GM21825 (cell line): Measurements from ENCODE around the gene NECAB2.

Experiments
- ATAC-seq: cut with Tn5 transposase; IDR thresholded peaks from one replicate; pipeline ENCODE4 v1.9.1; 2021; ENCODE audit warnings: mild to moderate bottlenecking, moderate library complexity; ENCODE audit not compliant: unreplicated experiment

The NECAB2 gene

DNA sequence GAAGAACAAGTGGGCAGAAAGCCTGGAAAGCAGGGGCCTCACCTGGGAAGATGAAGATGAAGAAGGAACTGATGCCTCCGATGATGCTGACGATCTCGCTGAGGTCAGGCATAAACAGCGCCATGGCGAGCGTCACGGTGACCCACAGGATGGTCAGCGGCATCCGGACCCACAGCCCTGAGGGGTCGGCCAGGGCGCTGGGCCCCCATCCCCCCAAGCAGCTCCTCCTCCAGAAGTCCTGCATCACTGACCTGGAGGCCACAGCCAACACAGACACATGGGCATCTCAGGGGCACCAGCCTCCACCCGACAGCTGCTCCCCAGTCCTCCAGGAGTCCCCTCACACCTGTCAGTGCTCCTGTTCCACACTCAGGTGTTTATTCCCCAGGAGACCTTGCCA lies 48.4 kb downstream of the NECAB2 start:
- ATAC-seq, result no peak

DNA sequence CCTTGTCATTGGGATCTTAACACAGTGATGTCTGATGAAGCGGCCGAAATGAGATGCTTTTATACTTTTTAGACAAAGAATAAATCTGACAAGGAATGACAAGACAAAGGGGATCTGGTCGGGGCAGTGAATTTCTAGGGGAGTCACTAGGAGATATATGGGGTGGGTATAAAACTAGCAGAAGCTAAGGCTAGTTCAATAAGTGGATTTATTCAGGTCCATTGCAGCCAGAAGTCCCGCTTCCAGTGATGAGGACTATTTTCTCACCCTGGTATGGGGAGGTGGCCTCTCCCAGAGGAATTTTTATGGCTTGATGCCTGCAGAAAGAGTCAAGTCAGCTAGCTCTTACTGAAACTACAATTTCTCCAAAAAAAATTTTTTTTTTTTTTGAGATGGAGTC lies 50.7 kb downstream of the NECAB2 start:
- no peak for ATAC-seq

DNA sequence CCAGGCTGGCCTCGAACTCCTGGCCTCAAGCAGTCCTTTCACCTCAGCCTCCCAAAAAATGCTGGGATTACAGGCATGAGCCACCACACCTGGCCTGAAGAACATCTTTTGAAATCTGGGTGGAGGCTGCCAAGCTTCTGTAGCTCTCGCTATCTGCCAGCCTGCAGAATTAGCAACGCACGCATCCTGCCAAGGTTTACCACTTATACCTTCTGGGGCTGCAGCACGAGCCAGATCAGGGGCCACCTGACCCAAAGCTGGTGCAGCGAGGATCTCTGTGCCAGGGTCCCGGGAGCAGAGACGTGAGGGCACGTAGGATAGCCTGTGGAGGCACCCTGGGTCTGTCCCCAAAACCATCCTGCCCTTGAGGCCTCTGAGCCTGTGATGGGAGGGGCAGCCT lies 52.3 kb downstream of the NECAB2 start:
- no peak for ATAC-seq

DNA sequence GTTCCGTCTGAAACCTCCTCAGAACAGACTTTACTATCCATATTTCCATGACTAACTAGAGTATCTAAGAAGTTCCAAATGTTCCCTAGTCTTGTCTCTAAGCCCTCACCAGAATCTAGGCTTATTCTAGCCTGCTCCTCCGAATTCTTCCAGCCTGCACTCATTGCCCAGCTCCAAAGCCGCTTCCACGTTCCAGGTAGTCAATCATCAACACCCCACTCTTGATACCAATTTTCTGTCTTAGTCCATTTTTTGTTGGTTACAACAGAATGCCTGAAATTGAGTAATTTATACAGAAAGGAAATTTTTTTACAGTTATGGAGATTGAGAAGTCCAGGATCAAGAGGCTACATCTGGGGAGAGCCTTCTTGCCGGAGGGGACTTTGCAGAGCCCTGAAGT lies 53.4 kb downstream of the NECAB2 start:
- ATAC-seq, result no peak

DNA sequence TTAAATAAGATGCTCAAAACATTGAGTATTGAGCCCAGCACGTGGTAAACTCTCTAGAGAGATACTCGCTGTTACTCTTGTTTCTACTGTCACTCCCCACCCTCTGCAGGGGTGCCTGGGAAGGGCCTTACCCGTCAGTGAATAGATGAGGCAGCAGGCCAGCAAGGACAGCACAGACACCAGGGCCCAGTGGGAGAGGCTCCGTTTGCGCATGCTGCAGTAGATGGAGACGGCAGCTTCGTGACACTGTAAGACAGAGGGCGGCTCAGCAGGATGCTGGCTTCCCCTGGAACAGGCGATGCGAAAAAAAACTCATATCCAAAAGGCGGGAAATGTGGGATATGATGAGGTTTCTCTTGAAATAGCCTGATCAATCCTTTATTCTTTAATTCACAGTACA lies 54.6 kb downstream of the NECAB2 start:
- no peak for ATAC-seq

DNA sequence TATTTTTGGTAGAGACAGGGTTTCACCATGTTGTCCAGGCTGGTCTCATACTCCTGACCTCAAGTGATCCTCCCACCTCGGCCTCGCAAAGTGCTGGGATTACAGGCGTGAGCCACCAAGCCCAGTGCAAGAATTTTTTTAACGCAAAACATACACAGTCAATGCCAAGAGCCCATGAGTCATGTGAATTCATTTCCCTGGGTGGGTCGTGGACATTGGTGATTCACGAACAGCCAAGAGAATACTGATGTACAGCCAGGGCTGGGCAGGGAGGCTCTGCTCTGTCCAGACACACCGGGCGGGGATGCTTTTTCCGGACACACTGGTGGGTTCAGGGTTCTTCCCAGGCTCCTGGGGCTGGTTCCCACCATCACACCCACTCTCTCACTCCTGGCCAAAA lies 56.8 kb downstream of the NECAB2 start:
- no peak for ATAC-seq

DNA sequence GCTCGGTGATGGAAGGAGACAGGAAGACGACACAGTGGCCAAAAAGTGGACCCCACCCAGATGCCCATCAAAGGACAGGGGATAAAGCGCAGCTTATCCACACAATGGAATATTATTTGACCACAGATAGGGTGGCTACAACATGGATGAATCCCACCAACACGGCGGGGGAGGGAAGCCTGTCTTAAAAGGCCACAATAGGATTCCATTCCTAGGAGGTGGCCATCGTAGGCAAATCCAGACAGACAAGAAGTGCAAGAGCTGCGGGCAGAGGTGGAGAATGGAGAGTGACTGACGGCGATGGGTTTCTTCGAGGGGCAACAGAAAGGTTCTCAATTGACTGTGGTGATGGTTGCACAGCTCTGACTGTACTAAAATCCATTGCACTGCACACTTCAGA lies 58.6 kb downstream of the NECAB2 start:
- no peak for ATAC-seq

DNA sequence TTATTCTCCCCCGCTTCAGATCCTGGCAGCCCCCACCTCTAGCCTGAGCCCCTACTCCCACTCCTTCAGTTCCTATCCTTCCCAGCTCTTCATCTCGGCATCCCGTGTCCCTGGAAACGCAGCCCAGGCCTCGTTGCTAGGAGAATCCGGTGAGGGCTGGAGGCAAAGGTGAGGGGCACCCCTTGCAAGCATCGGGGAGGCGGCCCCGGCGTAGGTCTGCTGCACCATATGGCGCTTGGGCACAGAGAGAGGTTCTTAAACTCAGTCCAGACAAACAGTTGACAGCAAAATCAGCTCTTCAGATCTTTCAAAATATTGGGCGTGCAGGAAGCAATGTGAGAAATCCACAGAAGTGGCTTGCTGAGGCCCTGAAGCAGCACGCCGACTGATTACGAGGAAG lies 59.6 kb downstream of the NECAB2 start:
- ATAC-seq, result no peak

DNA sequence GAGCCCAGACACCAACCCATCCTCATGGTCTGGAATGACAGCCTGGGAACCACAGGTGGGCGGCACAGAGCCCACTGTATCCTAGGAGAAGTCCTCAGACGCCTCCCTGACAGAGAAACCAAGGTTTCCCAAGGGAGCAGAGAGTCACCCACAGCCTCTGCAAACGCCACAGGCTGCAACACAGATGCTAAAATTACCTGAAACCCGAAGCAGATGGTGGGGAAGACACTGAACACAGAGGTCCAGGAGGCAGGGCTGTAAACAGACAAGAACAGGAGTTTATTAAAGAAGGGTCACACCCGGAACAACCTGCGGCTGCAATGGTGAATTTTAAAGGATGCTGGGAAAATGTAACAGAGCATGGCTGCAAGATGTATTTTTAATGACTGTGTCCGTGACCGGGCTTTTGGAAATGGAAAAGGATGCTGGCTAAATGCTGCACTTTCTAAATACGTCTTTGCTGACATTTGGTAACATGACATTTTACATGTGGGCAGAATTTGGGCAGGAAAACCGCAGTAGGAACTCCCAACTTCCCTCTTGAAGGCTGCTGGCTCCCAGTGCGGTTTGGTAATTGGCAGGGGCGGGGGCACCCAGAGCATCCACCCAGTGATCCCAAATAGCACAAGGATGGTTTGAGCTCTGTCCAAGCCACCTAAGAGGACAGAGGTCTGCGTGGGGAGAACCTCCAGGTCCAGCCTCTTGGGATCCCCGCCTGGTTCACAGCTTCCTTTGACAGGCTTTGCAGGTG lies 61.4 kb downstream of the NECAB2 start:
- ATAC-seq, result no peak

DNA sequence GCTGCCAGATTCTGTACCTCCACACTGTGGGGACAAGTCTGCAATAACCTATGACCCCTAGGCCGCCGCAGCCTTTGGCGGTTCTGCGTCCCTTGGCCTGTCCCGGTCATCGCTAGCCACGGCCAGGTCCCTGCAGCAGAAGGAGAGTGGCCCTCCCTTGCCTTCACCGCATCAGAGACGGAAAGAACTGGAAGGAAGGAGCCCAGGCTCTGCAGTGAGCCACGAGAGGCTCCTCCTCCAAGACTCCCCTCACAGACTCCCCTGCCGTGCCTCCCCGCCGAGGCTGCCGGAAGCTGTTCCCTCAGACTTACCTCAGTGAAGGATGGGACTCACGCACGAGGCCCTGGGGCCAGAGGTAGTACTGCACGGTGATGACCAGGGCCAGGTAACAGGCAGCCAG lies 63.5 kb downstream of the NECAB2 start:
- no peak for ATAC-seq

DNA sequence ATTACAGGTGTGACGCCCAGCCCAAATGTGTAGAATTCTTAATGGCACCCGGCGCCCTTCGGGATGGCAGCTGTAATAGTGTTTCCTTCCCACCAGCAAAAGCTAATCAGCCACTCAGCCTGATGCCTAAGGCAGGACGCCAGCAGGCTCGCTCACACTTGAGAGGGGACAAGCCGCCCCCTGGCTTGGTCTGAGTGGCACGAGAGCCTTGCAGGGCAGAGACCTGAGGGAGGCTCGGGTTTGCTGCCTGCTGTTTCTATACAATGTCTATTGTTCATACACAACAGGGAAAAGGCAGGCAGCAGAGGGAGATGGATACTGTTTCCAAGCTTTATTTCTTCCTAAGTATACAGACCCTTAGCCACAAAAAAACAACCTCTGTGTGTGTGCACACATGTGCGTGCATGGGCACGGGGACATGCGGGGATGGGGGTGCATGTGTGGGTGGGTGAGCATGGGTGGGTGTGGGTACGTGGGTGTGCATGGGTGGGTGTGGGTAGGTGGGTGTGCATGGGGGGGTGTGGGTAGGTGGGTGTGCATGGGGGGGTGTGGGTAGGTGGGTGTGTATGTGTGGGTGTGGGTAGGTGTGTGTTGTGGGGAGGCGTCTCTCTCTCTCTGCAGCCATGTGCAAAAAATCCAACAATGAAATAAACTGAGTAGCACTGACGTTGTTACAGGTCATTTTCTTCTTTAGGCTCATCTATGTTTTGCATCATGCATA lies 64.6 kb downstream of the NECAB2 start:
- ATAC-seq, result no peak

DNA sequence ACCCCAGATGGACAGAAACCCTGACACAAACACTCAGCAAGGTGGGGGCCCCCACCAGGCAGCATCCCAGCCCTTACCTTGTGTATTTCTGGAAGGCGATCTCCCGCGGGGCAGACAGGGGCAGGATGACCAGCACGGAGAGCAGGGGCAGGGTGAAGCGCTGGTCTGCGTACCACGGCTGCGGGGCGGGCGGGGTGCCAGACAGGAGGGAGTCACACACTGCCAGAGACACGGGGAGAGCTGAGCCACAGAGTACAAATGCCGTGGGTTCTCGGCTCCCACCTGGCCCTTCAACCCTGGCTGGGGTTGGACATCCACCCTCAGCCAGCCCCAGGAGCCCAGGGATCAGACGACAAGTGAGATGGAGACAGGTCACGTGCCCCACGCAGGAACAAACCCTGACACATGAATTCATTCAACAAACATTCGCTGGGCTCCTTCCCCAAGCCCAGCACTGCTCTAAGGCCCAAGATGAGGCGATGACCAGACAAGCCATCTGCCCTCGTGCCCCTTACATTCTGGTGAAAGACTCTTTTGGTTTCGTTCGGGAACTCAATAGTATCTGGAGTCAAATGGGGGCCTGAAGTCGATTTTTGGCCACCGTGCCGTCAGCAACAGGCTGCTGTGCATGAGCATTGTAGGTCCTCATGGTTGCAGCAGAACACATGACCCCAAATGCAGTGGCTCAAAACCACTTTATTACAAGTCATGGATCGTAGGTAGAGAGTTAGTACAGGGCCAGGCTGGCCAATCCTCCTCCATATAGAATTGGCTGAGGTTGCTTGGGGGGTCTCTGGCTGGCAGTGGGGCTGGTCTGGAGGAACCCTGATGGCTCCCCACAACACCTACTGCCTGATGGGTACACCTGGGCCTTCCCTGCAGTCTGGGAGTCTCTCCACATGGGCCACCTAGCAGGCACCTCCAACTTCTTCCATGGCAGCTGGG lies 65.5 kb downstream of the NECAB2 start:
- ATAC-seq, result no peak

DNA sequence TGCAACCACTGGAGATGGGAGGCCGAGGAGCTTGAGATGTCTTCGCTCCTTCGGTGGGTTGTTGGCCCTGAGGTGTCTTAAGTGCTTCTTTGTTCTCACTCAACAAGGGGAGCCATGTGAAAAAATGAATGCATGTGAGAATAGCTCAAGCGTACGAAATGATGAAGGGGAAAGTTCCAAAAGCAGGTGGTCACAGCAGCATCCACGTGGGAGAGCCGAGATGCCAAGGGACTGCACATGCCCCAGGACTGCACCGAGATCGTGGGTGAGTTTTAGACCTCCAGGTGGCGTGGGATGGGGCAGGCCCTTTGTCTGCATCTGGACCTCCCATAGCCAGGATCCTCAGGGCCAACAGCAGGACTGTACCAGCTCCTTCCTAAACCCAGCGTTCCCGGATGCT lies 66.5 kb downstream of the NECAB2 start:
- ATAC-seq, result no peak

DNA sequence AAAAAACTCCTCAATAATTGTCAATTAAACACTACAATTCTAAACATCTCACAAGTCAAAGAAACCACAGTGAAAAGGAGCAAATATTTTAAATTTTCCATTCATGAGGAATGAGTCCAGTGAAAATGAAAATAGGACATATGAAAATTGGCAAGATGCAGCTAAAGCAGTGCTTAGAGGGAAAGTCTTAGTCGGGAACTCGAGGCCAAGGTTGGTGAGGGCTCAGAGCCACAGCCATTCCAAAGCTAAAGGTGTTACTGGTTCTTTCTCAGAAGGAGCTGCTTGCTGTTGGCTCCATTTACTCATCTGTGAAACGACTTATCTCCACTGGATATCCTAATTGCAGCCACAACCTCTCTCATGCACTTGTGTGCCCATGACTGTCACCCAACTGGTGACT lies 68.1 kb downstream of the NECAB2 start:
- no peak for ATAC-seq

DNA sequence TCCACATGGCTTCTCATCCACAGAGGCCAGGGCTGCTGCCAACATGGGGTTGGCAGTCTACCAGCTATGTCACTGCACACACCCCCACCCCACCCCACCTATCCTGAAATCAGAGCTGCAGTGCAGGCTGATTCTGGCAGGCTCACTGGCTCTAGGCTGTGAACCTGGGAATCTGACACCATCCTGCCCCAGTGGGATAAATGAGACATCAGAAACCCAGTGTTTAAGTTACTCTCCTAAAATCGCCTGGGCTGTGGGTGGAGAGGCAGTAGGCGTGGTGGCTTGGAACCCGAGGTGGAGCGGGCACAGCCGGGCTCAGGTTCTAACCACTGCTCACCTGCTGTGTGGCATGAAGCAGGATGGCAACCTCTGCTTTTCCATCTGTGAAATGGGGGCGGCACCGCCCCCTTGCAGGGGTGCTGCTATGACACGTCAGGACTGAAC lies 69.0 kb downstream of the NECAB2 start:
- no peak for ATAC-seq

DNA sequence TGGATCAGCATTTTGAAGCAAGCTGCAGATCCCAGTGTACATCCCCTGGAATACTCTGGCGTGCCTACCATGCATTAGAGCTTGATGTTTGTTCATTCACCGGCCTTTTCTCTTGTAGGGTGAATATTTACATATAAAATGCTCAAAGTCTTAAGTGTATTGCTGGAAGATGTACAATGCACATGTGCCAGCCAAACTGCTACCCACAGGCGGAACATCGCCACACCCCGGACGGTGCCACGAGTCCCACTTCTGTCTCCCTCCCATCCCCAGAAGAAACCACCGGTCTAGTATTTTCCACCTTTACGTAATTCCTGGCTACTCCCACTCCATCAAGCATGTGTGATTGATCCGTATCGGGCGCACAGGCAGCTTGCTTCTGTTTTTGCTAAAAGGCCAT lies 70.4 kb downstream of the NECAB2 start:
- no peak for ATAC-seq

DNA sequence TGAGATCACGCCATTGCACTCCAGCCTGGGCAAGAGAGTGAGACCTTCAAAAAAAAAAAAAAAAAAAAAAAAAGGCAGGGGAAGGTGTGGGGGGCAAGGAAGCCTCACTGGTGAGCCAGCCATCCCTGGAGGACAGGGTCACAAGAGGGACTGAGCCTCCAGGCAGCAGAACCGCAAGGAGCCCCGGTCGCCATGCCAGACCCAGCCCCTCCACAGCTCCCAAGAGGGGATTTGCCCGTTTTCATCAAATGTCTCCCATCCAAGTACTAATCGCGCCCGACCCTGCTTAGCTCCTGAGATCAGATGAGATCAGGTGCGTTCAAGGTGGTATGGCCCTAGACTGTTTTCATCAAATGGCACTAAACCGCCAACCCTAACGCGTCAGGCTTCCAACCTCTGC lies 71.7 kb downstream of the NECAB2 start:
- ATAC-seq, result no peak

DNA sequence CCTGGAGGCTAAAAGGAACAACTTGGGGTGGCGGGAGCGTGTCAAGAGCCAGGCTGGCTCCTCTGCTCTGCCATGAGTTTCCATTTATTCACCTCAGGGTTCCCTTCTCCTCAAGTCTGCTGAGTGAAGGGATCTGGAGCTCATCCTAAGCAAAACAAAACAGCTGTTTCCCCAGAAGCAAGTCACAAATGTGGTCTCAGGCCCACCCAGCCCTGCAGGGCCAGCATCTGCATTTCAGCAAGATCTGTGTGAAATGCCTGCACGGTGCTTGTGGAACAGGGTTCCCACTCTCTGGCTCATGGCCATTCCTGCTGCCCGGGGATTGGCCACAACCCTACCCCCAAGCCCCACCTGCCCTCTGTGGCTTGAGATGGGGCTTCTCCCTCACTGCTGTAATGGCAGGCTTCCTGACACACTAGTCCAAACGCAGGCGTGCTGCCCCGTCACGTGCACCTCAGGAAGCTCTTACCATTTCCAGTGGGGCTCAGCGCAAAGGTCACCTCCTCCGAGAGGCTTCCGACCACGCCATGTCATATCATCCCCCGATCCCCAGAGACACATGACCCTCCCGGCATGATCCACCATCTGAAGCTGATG lies 72.3 kb downstream of the NECAB2 start:
- ATAC-seq, result no peak

DNA sequence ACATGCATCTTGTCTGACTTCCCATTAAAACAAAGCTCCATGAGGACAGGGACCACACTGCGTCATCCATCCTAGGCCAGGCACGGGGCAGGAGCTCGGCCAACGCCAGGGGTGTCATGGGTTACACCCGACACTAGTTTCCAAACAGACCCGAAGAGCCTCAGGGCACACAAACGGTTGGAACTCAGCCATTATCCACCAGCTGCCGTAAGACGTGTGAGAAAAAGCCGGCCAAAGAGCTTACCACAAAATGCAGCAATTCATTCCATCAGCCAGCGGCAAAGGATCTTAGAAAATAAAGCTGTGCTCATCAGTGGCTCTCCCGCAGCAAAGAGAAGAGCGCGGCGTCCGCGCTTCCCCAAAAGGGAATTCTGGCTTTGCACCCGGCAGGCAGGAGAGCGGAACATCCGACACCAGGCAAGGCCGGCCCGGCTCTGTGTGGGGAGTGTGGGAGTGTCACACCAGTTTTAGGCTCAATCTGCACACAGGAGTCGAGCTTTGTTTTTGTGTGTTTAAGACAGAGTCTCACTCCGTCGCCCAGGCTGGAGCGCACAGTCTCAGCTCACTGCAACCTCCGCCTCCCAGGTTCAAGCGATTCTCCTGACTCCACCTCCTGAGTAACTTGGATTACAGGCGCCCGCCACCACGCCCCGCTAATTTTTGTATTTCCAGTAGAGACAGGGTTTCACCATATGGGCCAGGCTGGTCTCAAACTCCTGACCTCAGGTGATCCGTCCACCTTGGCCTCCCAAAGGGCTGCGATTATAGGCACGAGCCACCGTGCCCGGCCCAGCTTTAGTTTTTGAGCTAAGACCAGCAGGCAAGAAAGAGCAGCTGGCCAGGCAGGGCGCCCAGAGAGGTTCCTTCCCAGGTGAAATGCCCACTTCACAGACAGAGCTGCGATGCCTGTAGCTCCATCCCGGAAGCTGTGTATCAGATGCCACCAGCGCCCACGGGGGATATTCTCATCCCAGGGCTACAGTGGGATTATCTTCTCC lies 73.1 kb downstream of the NECAB2 start:
- ATAC-seq, result no peak

DNA sequence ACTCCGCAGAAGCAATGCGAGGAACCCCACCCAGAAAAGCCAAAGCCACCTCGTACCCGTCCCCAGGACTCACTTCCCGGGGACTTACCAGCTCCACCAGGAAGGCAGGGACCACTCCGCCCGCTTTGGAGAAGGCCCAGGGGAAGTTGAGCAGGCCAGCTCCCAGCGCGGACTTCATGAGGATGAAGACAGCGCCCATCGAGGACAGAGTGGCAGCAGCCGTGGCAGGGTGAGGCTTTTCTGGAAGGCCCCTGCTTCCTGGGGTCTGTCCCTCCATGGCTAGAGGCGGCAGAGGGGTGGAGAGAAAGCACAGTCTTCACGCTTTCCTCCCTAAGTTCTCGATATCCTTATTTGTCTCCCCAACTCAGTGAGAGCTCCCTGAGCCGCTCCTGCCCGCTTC lies 73.8 kb downstream of the NECAB2 start:
- ATAC-seq, result no peak
